ENCODE measurements around the gene WASF3.

GRCh38 chr13:26660766-26661165 is 103.3 kb downstream of the WASF3 start:
- TF ChIP-seq CTCF (conservative IDR thresholded peaks at IDR 0.05 in 1 of 2, IDR thresholded peaks at IDR 0.05 in 1 of 2; ENCODE audit: extremely low read depth in 1 of 2, insufficient read depth in 1 of 2, low read depth in 1 of 2, low read length in 2 of 2) (no peak), EZH2 (IDR thresholded peaks at IDR 0.05; ENCODE audit: borderline replicate concordance, low read length) (no peak)

All from mammary epithelial cell (primary cell).